WTC11 (cell line): ENCODE measurements around the gene IL26. TPM values are rescaled to one million over a fixed set of nuclear protein-coding genes. Genes with fewer than 3 reads are reported as not detected.

Experiments
- ATAC-seq: fragments of 200-7000 bp; cut with Tn5 transposase; 2 replicates; pipeline ENCODE4 v1.10.0; 2021; ENCODE audit warnings: mild to moderate bottlenecking, moderate library complexity
- CTCF ChIA-PET: fragments of 300-600 bp; sonication (Branson Sonifier 250); formaldehyde crosslinking; loops from one replicate; lab custom pipeline; 2021; ENCODE audit warnings: antibody characterized with exemption; lab: Charles Lee
- POLR2A ChIA-PET: fragments of 350-600 bp; sonication (Branson Sonifier 250); formaldehyde crosslinking; loops from one replicate; lab custom pipeline; 2021; ENCODE audit warnings: antibody characterized with exemption; lab: Charles Lee
- DNase-seq: peaks from one replicate; pipeline ENCODE4 v3.0.0; 2021; ENCODE audit warnings: low spot score
- H3K27ac Mint-ChIP-seq: 2 replicates; pipeline ENCODE4 v1.8.0; 2021; ENCODE audit warnings: mixed read lengths
- H3K27me3 Mint-ChIP-seq: 2 replicates; pipeline ENCODE4 v1.8.0; 2021; ENCODE audit warnings: low read depth, mild to moderate bottlenecking, moderate library complexity, mixed read lengths
- H3K36me3 Mint-ChIP-seq: 2 replicates; pipeline ENCODE4 v1.8.0; 2021; ENCODE audit warnings: mixed read lengths
- H3K4me1 Mint-ChIP-seq: 2 replicates; pipeline ENCODE4 v1.8.0; 2022; ENCODE audit warnings: mixed read lengths
- H3K4me3 Mint-ChIP-seq: 2 replicates; pipeline ENCODE4 v1.8.0; 2021; ENCODE audit warnings: mild to moderate bottlenecking, moderate library complexity, mixed read lengths
- H3K9me3 Mint-ChIP-seq: 2 replicates; pipeline ENCODE4 v1.8.0; 2021; ENCODE audit warnings: mixed read lengths
- AR ChIP-seq: fragments of 250-450 bp; sonication (Bioruptor Pico); IDR thresholded peaks from 2 replicates; pipeline ENCODE4 v1.9.0; 2021; ENCODE audit warnings: mild to moderate bottlenecking
- ARID4B ChIP-seq: sonication (generic); formaldehyde crosslinking; IDR thresholded peaks from 2 replicates; pipeline ENCODE4 v1.8.0; 2023; ENCODE audit warnings: missing genetic modification reagents, mild to moderate bottlenecking, borderline replicate concordance
- ATF1 ChIP-seq: sonication (generic); formaldehyde crosslinking; IDR thresholded peaks from 2 replicates; pipeline ENCODE4 v1.8.1; 2023; ENCODE audit warnings: mild to moderate bottlenecking, moderate library complexity, missing genetic modification reagents
- CTCF ChIP-seq: fragments of 200-600 bp; IDR thresholded peaks from 2 replicates; pipeline ENCODE4 v1.8.0; 2022; ENCODE audit warnings: antibody characterized with exemption
- E2F4 ChIP-seq: sonication (generic); formaldehyde crosslinking; IDR thresholded peaks from 2 replicates; pipeline ENCODE4 v1.8.1; 2022; ENCODE audit warnings: low read depth, mild to moderate bottlenecking, moderate library complexity, missing genetic modification reagents, borderline replicate concordance
- ELF4 ChIP-seq: sonication (generic); formaldehyde crosslinking; IDR thresholded peaks from 2 replicates; pipeline ENCODE4 v1.8.1; 2022; ENCODE audit warnings: low read depth, mild to moderate bottlenecking, moderate library complexity, missing genetic modification reagents
- JUN ChIP-seq: sonication (generic); formaldehyde crosslinking; IDR thresholded peaks from 2 replicates; pipeline ENCODE4 v1.8.0; 2023; ENCODE audit warnings: mild to moderate bottlenecking, missing genetic modification reagents
- KAT7 ChIP-seq: sonication (generic); formaldehyde crosslinking; IDR thresholded peaks from 2 replicates; pipeline ENCODE4 v1.8.1; 2023; ENCODE audit warnings: missing genetic modification reagents, mild to moderate bottlenecking, borderline replicate concordance
- MXD4 ChIP-seq: fragments of 250-450 bp; sonication (Bioruptor Pico); IDR thresholded peaks from 2 replicates; pipeline ENCODE4 v1.8.0; 2021; ENCODE audit warnings: mild to moderate bottlenecking, moderate library complexity, borderline replicate concordance
- NFATC4 ChIP-seq: fragments of 250-450 bp; sonication (Bioruptor Pico); IDR thresholded peaks from 2 replicates; pipeline ENCODE4 v1.9.0; 2021; ENCODE audit warnings: mild to moderate bottlenecking
- NR2C2 ChIP-seq: sonication (generic); formaldehyde crosslinking; IDR thresholded peaks from 2 replicates; pipeline ENCODE4 v1.8.0; 2022; ENCODE audit warnings: mild to moderate bottlenecking, missing genetic modification reagents
- RORB ChIP-seq: fragments of 250-450 bp; sonication (Bioruptor Pico); IDR thresholded peaks from 2 replicates; pipeline ENCODE4 v1.9.0; 2021; ENCODE audit warnings: mild to moderate bottlenecking
- SMAD4 ChIP-seq: sonication (generic); formaldehyde crosslinking; IDR thresholded peaks from 2 replicates; pipeline ENCODE4 v1.8.0; 2022; ENCODE audit warnings: mild to moderate bottlenecking, missing genetic modification reagents
- SOX15 ChIP-seq: fragments of 250-450 bp; sonication (Bioruptor Pico); IDR thresholded peaks from 2 replicates; pipeline ENCODE4 v1.9.0; 2021; ENCODE audit warnings: mild to moderate bottlenecking
- TCF7 ChIP-seq: sonication (generic); formaldehyde crosslinking; IDR thresholded peaks from 2 replicates; pipeline ENCODE4 v1.8.0; 2022; ENCODE audit warnings: mild to moderate bottlenecking, low read depth, missing genetic modification reagents, moderate library complexity
- ZNF317 ChIP-seq: sonication (generic); formaldehyde crosslinking; IDR thresholded peaks from 2 replicates; pipeline ENCODE4 v1.8.1; 2023; ENCODE audit warnings: low read depth, mild to moderate bottlenecking, moderate library complexity, missing genetic modification reagents, borderline replicate concordance
- ZNF512 ChIP-seq: sonication (generic); formaldehyde crosslinking; IDR thresholded peaks from 2 replicates; pipeline ENCODE4 v1.8.1; 2022; ENCODE audit warnings: missing genetic modification reagents, borderline replicate concordance
- total RNA-seq: library from RNA; stranded (reverse); gene quantifications from 3 replicates; pipeline ENCODE4 v1.2.3, GENCODE V29; 2021

IL26 gene
- total RNA-seq, 1 experiment from 2014 or later: not detected

GRCh38 chr12:68242777-68243176 lies 17.2 kb upstream of the IL26 start:
- H3K27ac Mint-ChIP-seq: no peak overlapping the region
- TF ChIP-seq JUN (CRISPR knock-in tag): no peak
- TF ChIP-seq NR2C2 (CRISPR knock-in tag): no peak
- TF ChIP-seq CTCF: no peak
- TF ChIP-seq RORB (CRISPR knock-in tag): no peak
- TF ChIP-seq MXD4 (CRISPR knock-in tag): no peak
- TF ChIP-seq ZNF317 (CRISPR knock-in tag): no peak
- no peak for TF ChIP-seq KAT7 (CRISPR knock-in tag)
- TF ChIP-seq ARID4B (CRISPR knock-in tag): no peak
- TF ChIP-seq E2F4 (CRISPR knock-in tag): no peak
- TF ChIP-seq ATF1 (CRISPR knock-in tag): no peak
- no peak for TF ChIP-seq NFATC4 (CRISPR knock-in tag)
- TF ChIP-seq AR (CRISPR knock-in tag): no peak
- TF ChIP-seq ZNF512: no peak
- TF ChIP-seq ELF4 (CRISPR knock-in tag): no peak
- no peak for TF ChIP-seq TCF7
- TF ChIP-seq SOX15 (CRISPR knock-in tag): no peak
- TF ChIP-seq SMAD4 (CRISPR knock-in tag): no peak
- H3K4me1 Mint-ChIP-seq: no peaks in the 10 kb centered on the region
- ATAC-seq: no peak
- peaks cover 12% of the 10 kb centered on the region for H3K36me3 Mint-ChIP-seq
- peaks cover 3% of the 10 kb centered on the region; the same call in 1 of the 2 replicates for H3K27me3 Mint-ChIP-seq
- ChIA-PET POLR2A (no interaction called here), CTCF (no interaction called here)
- no peak for DNase-seq
- H3K4me3 Mint-ChIP-seq: no peak overlapping the region
- peaks cover 20% of the 10 kb centered on the region for H3K9me3 Mint-ChIP-seq
